ENCODE data around the gene C19orf73. TPM values are rescaled to one million over a fixed set of nuclear protein-coding genes. Genes with fewer than 3 reads are reported as not detected.
"Not testable (repeated sequence)": the region's sequence is repeated elsewhere in the genome, so short reads cannot be mapped to it uniquely, and the experiment has no call there.

The C19orf73 gene
- total and polyA plus RNA-seq, 8 donors: 3.4 to 4.2 (median 3.7) TPM; not detected in 5

GRCh38 chr19:49074869-49075268 lies 44.1 kb downstream of the C19orf73 start:
- Histone ChIP-seq H3K27me3 (peaks cover 8 to 48% (median 43%) of the 10 kb centered on the region in 3 donors), H3K4me1 (peaks cover 5 to 14% (median 7%) of the 10 kb centered on the region in 4 donors)
- H3K36me3 ChIP-seq; H3K27ac ChIP-seq; H3K9me3 ChIP-seq; H3K4me3 ChIP-seq; intact Hi-C loops (cut with DNase I; ENCODE audit: low total_unique reads): not testable (repeated sequence)
- peak in 5 of 7 experiments; percentile 69 to 80 (median 77) for TF ChIP-seq CTCF (IDR thresholded peaks at IDR 0.05)
- 9 to 19% (median 14%) methylated on average over 7 to 9 of the region's 9 CpGs for WGBS, 5 donors
- peak; percentile 75 to 82 for DNase-seq

- Histone ChIP-seq H3K36me3 (no peaks in the 10 kb centered on the region), H3K9me3 (no peaks in the 10 kb centered on the region), H3K4me1 (peaks cover 5 to 14% (median 7%) of the 10 kb centered on the region in 4 donors), H3K4me3 (no peak overlapping the region), H3K27ac (no peak overlapping the region), H3K27me3 (peaks cover 8 to 59% (median 44%) of the 10 kb centered on the region in 3 donors)
- whole genome bisulfite sequencing, 5 donors: 57 to 64% (median 63%) methylated on average over 22 to 23 of the region's 23 CpGs
- TF ChIP-seq EP300 (IDR thresholded peaks at IDR 0.05) (no peak), POLR2AphosphoS5 (IDR thresholded peaks at IDR 0.05) (no peak), POLR2A (IDR thresholded peaks at IDR 0.05) (no peak), CTCF (IDR thresholded peaks at IDR 0.05) (no peak)
- intact Hi-C loops (cut with DNase I; ENCODE audit: low total_unique reads): no loop called here
- DNase-seq: no peak
Measured at GRCh38 chr19:49073514-49074378, 45.2 kb downstream of the C19orf73 start.

- Histone ChIP-seq H3K9me3 (no peaks in the 10 kb centered on the region), H3K36me3 (no peaks in the 10 kb centered on the region), H3K4me3 (no peak overlapping the region), H3K27ac (no peak overlapping the region), H3K27me3 (peaks cover 8 to 77% (median 44%) of the 10 kb centered on the region in 3 donors), H3K4me1 (peaks cover 5 to 14% (median 7%) of the 10 kb centered on the region in 4 donors)
- peak in 1 of 2 donors; percentile 58 for DNase-seq
- TF ChIP-seq POLR2A (IDR thresholded peaks at IDR 0.05): no peak
- 7 to 11% (median 9%) methylated on average over 15 to 93 of the region's 93 CpGs for WGBS, 5 donors
- intact Hi-C loops (cut with DNase I; ENCODE audit: low total_unique reads): no loop called here
Measured at GRCh38 chr19:49071860-49072547, 46.9 kb downstream of the C19orf73 start.

DNA sequence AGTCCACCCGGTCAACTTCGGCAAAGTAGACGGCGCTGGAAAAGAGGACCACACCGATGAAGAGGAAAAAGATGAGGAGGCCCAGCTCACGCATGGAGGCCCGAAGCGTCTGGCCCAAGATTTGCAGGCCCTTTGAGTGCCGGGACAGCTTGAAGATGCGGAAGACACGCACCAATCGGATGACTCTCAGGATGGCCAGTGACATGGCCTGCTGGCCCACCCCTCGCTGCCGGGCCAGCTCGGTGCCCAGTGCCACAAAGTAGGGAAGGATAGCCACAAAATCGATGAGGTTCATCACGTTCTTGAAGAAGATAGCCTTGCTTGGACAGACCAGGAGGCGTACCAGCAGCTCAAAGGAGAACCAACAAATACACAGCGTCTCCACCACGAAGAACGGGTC lies 48.5 kb downstream of the C19orf73 start:
- Histone ChIP-seq H3K4me1 (peaks cover 5 to 14% (median 7%) of the 10 kb centered on the region in 4 donors), H3K9me3 (no peaks in the 10 kb centered on the region), H3K27ac (no peak overlapping the region), H3K27me3 (peaks cover 8 to 93% (median 53%) of the 10 kb centered on the region in 3 donors), H3K36me3 (no peaks in the 10 kb centered on the region), H3K4me3 (no peak overlapping the region)
- WGBS, 5 donors: 94 to 96% (median 96%) methylated on average over 21 of the region's 21 CpGs
- DNase-seq: no peak
- no peak for TF ChIP-seq EP300 (IDR thresholded peaks at IDR 0.05)
- no peak for TF ChIP-seq CTCF (IDR thresholded peaks at IDR 0.05)
- TF ChIP-seq POLR2A (IDR thresholded peaks at IDR 0.05): no peak
- TF ChIP-seq POLR2AphosphoS5 (IDR thresholded peaks at IDR 0.05): no peak
- intact Hi-C loops (cut with DNase I; ENCODE audit: low total_unique reads): no loop called here
